ENCODE results near the gene VSIR. TPM values are rescaled to one million over a fixed set of nuclear protein-coding genes. Genes with fewer than 3 reads are reported as not detected.
A peak's percentile ranks its signal among the peaks of the same experiment; 100 is the strongest.

VSIR gene
- total RNA-seq, 3 donors from 2014 or later (not counting 1 experiment from before 2014, with no cell fraction given): 134 to 193 (median 178) TPM

GRCh38 chr10:71716426-71716825 lies 56.9 kb downstream of the VSIR start:
- WGBS (ENCODE audit: insufficient coverage): 95% methylated on average over 5 of the region's 5 CpGs
- H3K27ac ChIP-seq (ENCODE audit: low read length): no peak overlapping the region
- no peaks in the 10 kb centered on the region for H3K9me3 Mint-ChIP-seq
- DNase-seq: no peak
- TF ChIP-seq, protein P1, sequence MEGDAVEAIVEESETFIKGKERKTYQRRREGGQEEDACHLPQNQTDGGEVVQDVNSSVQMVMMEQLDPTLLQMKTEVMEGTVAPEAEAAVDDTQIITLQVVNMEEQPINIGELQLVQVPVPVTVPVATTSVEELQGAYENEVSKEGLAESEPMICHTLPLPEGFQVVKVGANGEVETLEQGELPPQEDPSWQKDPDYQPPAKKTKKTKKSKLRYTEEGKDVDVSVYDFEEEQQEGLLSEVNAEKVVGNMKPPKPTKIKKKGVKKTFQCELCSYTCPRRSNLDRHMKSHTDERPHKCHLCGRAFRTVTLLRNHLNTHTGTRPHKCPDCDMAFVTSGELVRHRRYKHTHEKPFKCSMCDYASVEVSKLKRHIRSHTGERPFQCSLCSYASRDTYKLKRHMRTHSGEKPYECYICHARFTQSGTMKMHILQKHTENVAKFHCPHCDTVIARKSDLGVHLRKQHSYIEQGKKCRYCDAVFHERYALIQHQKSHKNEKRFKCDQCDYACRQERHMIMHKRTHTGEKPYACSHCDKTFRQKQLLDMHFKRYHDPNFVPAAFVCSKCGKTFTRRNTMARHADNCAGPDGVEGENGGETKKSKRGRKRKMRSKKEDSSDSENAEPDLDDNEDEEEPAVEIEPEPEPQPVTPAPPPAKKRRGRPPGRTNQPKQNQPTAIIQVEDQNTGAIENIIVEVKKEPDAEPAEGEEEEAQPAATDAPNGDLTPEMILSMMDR (IDR thresholded peaks at IDR 0.05): no peak
- H3K4me1 Mint-ChIP-seq: peaks cover 20 to 39% of the 10 kb centered on the region in 2 donors
- no peak for ATAC-seq
- no peaks in the 10 kb centered on the region for H3K36me3 ChIP-seq (ENCODE audit: control insufficient read depth, insufficient read depth, low read length)
- H3K27ac Mint-ChIP-seq: no peak overlapping the region
- intact Hi-C loops (cut with micrococcal nuclease): no loop called here
- no peaks in the 10 kb centered on the region for H3K36me3 Mint-ChIP-seq
- H3K4me3 ChIP-seq (ENCODE audit: low read length): no peak overlapping the region
- peaks cover 46% of the 10 kb centered on the region for H3K4me1 ChIP-seq (ENCODE audit: control insufficient read depth, insufficient read depth, low read length)
- H3K4me3 Mint-ChIP-seq: no peak overlapping the region
- no peaks in the 10 kb centered on the region for H3K27me3 ChIP-seq (ENCODE audit: control insufficient read depth, insufficient read depth, low read length)
- no peaks in the 10 kb centered on the region for H3K27me3 Mint-ChIP-seq (ENCODE audit: low read depth in 2 of 2)
- H3K9me3 ChIP-seq (ENCODE audit: control insufficient read depth, insufficient read depth, low read length): no peaks in the 10 kb centered on the region

DNA sequence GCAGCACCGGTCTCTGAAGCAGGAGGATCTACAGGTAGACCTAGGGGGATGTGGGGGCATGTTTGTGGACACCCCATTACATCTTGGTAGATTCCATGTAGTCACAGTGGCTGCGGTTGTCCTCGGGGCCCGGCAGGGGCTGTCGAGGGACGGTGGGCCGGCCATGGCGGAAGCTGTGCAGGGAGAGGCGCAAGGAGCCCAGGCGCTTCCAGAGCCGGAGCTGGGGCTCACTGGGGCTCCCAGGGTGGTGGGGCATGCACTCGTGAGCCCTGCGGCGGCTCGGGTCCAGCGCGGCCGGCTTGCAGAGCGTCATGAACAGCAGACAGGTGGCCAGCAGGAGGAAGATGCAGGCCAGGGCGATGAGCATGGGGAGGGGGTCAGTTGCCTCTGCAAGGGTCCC lies 57.5 kb downstream of the VSIR start:
- intact Hi-C loops (cut with micrococcal nuclease): no loop called here
- Mint-ChIP-seq H3K4me1 (peaks cover 20 to 39% of the 10 kb centered on the region in 2 donors), H3K27me3 (ENCODE audit: low read depth in 2 of 2) (no peaks in the 10 kb centered on the region), H3K9me3 (no peaks in the 10 kb centered on the region), H3K36me3 (no peaks in the 10 kb centered on the region), H3K27ac (no peak overlapping the region), H3K4me3 (no peak overlapping the region)
- TF ChIP-seq, protein P1 (IDR thresholded peaks at IDR 0.05): no peak
- WGBS (ENCODE audit: insufficient coverage): 95% methylated on average over 20 of the region's 20 CpGs
- Histone ChIP-seq H3K27ac (ENCODE audit: low read length) (no peak overlapping the region), H3K4me3 (ENCODE audit: low read length) (no peak overlapping the region), H3K36me3 (ENCODE audit: control insufficient read depth, insufficient read depth, low read length) (no peaks in the 10 kb centered on the region), H3K9me3 (ENCODE audit: control insufficient read depth, insufficient read depth, low read length) (no peaks in the 10 kb centered on the region), H3K27me3 (ENCODE audit: control insufficient read depth, insufficient read depth, low read length) (no peaks in the 10 kb centered on the region), H3K4me1 (ENCODE audit: control insufficient read depth, insufficient read depth, low read length) (peaks cover 46% of the 10 kb centered on the region)
- DNase-seq (no peak), ATAC-seq (no peak)

GRCh38 chr10:71715026-71715425 lies 58.3 kb downstream of the VSIR start:
- Mint-ChIP-seq H3K27ac (no peak overlapping the region), H3K4me1 (peaks cover 20 to 35% of the 10 kb centered on the region in 2 donors), H3K27me3 (ENCODE audit: low read depth in 2 of 2) (no peaks in the 10 kb centered on the region), H3K9me3 (no peaks in the 10 kb centered on the region), H3K4me3 (no peak overlapping the region), H3K36me3 (no peaks in the 10 kb centered on the region)
- no peak for DNase-seq
- H3K4me1 ChIP-seq (ENCODE audit: control insufficient read depth, insufficient read depth, low read length): peaks cover 46% of the 10 kb centered on the region
- no peaks in the 10 kb centered on the region for H3K36me3 ChIP-seq (ENCODE audit: control insufficient read depth, insufficient read depth, low read length)
- H3K27me3 ChIP-seq (ENCODE audit: control insufficient read depth, insufficient read depth, low read length): no peaks in the 10 kb centered on the region
- no peaks in the 10 kb centered on the region for H3K9me3 ChIP-seq (ENCODE audit: control insufficient read depth, insufficient read depth, low read length)
- TF ChIP-seq, protein P1 (IDR thresholded peaks at IDR 0.05): no peak
- intact Hi-C loops (cut with micrococcal nuclease): no loop called here
- peak overlapping the region; percentile 63 for H3K27ac ChIP-seq (ENCODE audit: low read length)
- 86% methylated on average over 8 of the region's 8 CpGs for WGBS (ENCODE audit: insufficient coverage)
- H3K4me3 ChIP-seq (ENCODE audit: low read length): no peak overlapping the region
- no peak for ATAC-seq

DNA sequence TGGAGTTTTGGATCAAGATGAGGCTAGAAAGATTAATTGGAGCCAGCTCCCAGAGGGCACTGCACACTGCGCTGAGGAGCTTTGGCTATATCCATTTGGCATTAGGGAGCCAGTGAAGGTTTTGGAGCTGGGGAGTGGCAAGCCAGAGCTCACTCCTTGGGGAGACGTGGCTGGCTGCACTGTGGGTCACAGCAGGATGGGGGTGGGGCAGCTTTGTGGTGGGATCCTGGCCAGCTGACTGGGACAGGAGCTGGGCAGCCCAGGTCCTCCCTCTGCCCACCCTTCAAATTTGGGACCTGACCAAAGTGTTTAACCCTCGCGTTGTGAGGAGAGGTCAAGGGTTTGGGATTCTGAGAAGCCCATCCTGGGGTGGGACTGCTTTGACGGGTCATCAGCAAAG lies 58.7 kb downstream of the VSIR start:
- ATAC-seq: no peak
- Histone ChIP-seq H3K4me3 (ENCODE audit: low read length) (no peak overlapping the region), H3K36me3 (ENCODE audit: control insufficient read depth, insufficient read depth, low read length) (no peaks in the 10 kb centered on the region), H3K27me3 (ENCODE audit: control insufficient read depth, insufficient read depth, low read length) (no peaks in the 10 kb centered on the region), H3K27ac (ENCODE audit: low read length) (peak overlapping the region; percentile 63), H3K4me1 (ENCODE audit: control insufficient read depth, insufficient read depth, low read length) (peaks cover 46% of the 10 kb centered on the region), H3K9me3 (ENCODE audit: control insufficient read depth, insufficient read depth, low read length) (no peaks in the 10 kb centered on the region)
- H3K4me3 Mint-ChIP-seq: peak overlapping the region; percentile 13
- DNase-seq: no peak
- no peaks in the 10 kb centered on the region for H3K27me3 Mint-ChIP-seq (ENCODE audit: low read depth in 2 of 2)
- H3K36me3 Mint-ChIP-seq: no peaks in the 10 kb centered on the region
- H3K9me3 Mint-ChIP-seq: no peaks in the 10 kb centered on the region
- H3K27ac Mint-ChIP-seq: peak overlapping the region; percentile 41 to 90
- WGBS (ENCODE audit: insufficient coverage): 76% methylated on average over 4 of the region's 5 CpGs
- TF ChIP-seq, protein P1 (IDR thresholded peaks at IDR 0.05): no peak
- H3K4me1 Mint-ChIP-seq: peaks cover 20 to 35% of the 10 kb centered on the region in 2 donors
- intact Hi-C loops (cut with micrococcal nuclease): no loop called here

Data from natural killer cell (primary cell).